HUES64 (cell line): Measurements from ENCODE around the gene MFSD2B.
A peak's percentile ranks its signal among the peaks of the same experiment; 100 is the strongest.

Experiments used
- H3K27ac ChIP-seq: 2 replicates; pipeline ENCODE4 v1.7.0; 2013; ENCODE audit warnings: low read depth, low read length, inconsistent platforms
- H3K27me3 ChIP-seq: 2 replicates; pipeline ENCODE4 v1.6.1; 2013; ENCODE audit warnings: mild to moderate bottlenecking, low read length; ENCODE audit not compliant: insufficient read depth
- H3K36me3 ChIP-seq: 2 replicates; pipeline ENCODE4 v1.6.1; 2013; ENCODE audit warnings: mild to moderate bottlenecking, low read length; ENCODE audit not compliant: insufficient read depth
- H3K4me1 ChIP-seq: 2 replicates; pipeline ENCODE4 v1.6.1; 2013; ENCODE audit warnings: mild to moderate bottlenecking, low read length, moderate library complexity; ENCODE audit not compliant: insufficient read depth
- H3K4me3 ChIP-seq: 2 replicates; pipeline ENCODE4 v1.5.1; 2013; ENCODE audit warnings: mild to moderate bottlenecking, low read length, moderate library complexity
- H3K9ac ChIP-seq: 2 replicates; pipeline ENCODE4 v1.6.1; 2013; ENCODE audit warnings: mild to moderate bottlenecking, low read depth, low read length
- H3K9me3 ChIP-seq: 2 replicates; pipeline ENCODE4 v1.6.1; 2013; ENCODE audit warnings: low read depth, low read length; ENCODE audit not compliant: insufficient read depth
- WGBS: fragments of 150-250, 120-280 bp; methylation state at CpG from one replicate; pipeline ENCODE4 v1.1.7; 2013; ENCODE audit warnings: missing lambda C conversion rate; 5-methylcytosine and 5-hydroxymethylcytosine counted together

Gene MFSD2B

GRCh38 chr2:24045511-24046508 lies 35.9 kb downstream of the MFSD2B start:
- Histone ChIP-seq H3K36me3 (peaks cover 7% of the 10 kb centered on the region), H3K4me1 (peaks cover 10% of the 10 kb centered on the region), H3K4me3 (peak overlapping the region; percentile 89), H3K27me3 (no peaks in the 10 kb centered on the region), H3K9me3 (no peaks in the 10 kb centered on the region), H3K27ac (no peak overlapping the region), H3K9ac (no peak overlapping the region)
- WGBS = 80% methylated on average over 9 of the region's 11 CpGs

- Histone ChIP-seq H3K36me3 (peaks cover 7% of the 10 kb centered on the region), H3K27me3 (no peaks in the 10 kb centered on the region), H3K9me3 (no peaks in the 10 kb centered on the region), H3K4me1 (peaks cover 10% of the 10 kb centered on the region), H3K9ac (peak overlapping the region; percentile 71; the same call in 1 of the 2 replicates), H3K27ac (no peak overlapping the region), H3K4me3 (peak overlapping the region; percentile 89)
- 0% methylated on average over 1 of the region's 2 CpGs for WGBS
Measured at GRCh38 chr2:24046599-24046929, 36.7 kb downstream of the MFSD2B start.

DNA sequence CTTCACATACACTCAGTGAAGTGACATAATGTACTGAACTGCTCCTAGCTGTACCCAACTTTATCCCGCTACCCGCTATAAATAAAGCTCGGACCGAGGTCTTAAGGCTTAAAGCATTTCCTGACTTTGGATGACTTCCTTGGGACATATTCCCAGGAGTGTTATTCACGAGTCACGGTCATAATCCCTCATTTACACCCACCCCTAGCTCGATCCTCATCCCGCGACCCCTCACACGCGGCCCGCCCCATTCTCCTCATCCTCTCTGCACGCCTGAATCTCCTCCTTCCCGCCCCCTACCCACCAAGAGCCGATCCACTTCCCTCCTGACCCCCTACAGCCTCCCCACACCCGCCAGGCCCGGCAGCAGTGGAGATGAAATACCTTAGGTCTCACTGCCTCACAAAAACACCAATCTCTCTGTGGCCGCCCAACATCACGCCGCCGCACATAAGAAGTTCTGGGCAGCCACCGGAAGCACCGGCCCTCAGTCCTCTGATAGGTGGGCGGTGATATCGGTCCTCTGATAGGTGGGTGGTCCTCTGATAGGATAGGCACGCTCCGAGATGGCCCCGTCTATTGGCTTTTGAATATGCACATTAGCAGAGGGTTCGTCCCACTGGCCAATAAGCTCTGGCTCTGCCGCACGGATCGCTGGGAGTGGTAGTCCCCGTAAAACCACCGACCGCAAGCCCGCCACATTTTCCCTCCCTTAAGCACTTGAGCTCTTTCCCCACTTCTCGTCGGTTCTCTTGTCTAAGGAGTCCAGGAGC lies 37.2 kb downstream of the MFSD2B start, which contains the start of gene WDCP:
WDCP (minus strand) TSS at position 462 of the 773 bp plus-strand sequence. CDS start 7,897 bp downstream, outside the sequence.
- peak within 1 kb of the TSS; percentile 89 for H3K4me3 ChIP-seq
- peak within 1 kb of the TSS; percentile 37; the same call in 1 of the 2 replicates for H3K27ac ChIP-seq
- peak within 1 kb of the TSS; percentile 71 for H3K9ac ChIP-seq
- H3K27me3 ChIP-seq = no peaks in the 10 kb centered on the region
- H3K9me3 ChIP-seq = no peaks in the 10 kb centered on the region
- peaks cover 10% of the 10 kb centered on the region for H3K4me1 ChIP-seq
- H3K36me3 ChIP-seq = peaks cover 7% of the 10 kb centered on the region
- under 1% methylated on average over 38 of the region's 38 CpGs for WGBS

GRCh38 chr2:24047703-24048033 lies 37.8 kb downstream of the MFSD2B start:
- Histone ChIP-seq H3K4me1 (peaks cover 10% of the 10 kb centered on the region), H3K4me3 (peak overlapping the region; percentile 89), H3K9ac (no peak overlapping the region), H3K27me3 (no peaks in the 10 kb centered on the region), H3K9me3 (no peaks in the 10 kb centered on the region), H3K36me3 (peaks cover 7% of the 10 kb centered on the region), H3K27ac (no peak overlapping the region; the same call in 1 of the 2 replicates)
- 51% methylated on average over 8 of the region's 8 CpGs for WGBS

DNA sequence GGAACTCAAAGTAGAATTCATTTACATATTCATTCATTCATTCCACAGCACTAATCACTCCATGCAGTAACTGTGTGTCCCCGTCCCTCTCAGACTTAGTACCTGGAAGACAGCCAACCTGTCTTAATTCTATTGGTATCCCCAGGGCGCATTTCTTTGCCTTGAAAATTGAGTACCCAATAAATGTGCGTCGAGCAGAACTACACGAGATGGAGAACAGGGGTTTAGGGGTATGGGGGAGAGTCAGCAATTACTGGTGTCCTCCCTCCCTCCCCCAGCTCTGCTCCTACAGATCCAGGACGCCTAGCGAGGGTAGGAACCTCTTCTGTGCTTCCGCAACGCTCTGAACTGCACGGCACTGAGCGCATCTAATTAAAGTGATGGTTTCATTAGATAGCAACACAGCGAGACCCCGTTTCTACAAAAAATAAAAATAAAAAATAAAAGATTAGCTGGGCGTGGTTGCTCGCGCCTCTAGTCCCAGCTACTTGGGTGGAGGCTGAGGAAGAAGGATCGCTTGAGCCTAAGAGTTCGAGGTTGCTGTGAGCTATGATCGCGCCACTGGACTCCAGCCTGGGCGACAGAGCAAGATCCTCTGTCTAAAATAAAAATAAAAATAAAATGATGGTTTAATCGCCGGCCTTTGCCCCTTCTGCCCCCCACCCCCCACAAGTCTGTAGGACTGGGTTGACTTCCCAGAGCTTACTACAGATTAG lies 39.0 kb downstream of the MFSD2B start:
- Histone ChIP-seq H3K27me3 (no peaks in the 10 kb centered on the region), H3K9me3 (no peaks in the 10 kb centered on the region), H3K9ac (no peak overlapping the region), H3K27ac (no peak overlapping the region), H3K36me3 (0 out of 2 replicates have a peak, but pooled peaks cover under 1% of the 10 kb centered on the region), H3K4me3 (peak overlapping the region; percentile 91), H3K4me1 (peaks cover 10% of the 10 kb centered on the region)
- WGBS = 73% methylated on average over 22 of the region's 23 CpGs

GRCh38 chr2:24049485-24050021 lies 39.7 kb downstream of the MFSD2B start, which contains the start of gene FKBP1B:
FKBP1B (plus strand) TSS chr2:24049741; CDS start chr2:24049850, 109 bp downstream.
- under 1% methylated on average over 52 of the region's 52 CpGs for WGBS
- Histone ChIP-seq H3K9me3 (no peaks in the 10 kb centered on the region), H3K4me1 (peaks cover 10% of the 10 kb centered on the region), H3K27me3 (no peaks in the 10 kb centered on the region), H3K27ac (peak within 1 kb of the TSS; percentile 18; the same call in 1 of the 2 replicates), H3K36me3 (peaks cover 6% of the 10 kb centered on the region; the same call in 1 of the 2 replicates), H3K4me3 (peak within 1 kb of the TSS; percentile 91), H3K9ac (peak within 1 kb of the TSS; percentile 71)

GRCh38 chr2:24050041-24050979 lies 40.4 kb downstream of the MFSD2B start:
- Histone ChIP-seq H3K27me3 (no peaks in the 10 kb centered on the region), H3K9me3 (no peaks in the 10 kb centered on the region), H3K4me3 (peak overlapping the region; percentile 91), H3K27ac (no peak overlapping the region; the same call in 1 of the 2 replicates), H3K9ac (peak overlapping the region; percentile 71), H3K36me3 (peaks cover 10% of the 10 kb centered on the region; the same call in 1 of the 2 replicates), H3K4me1 (peaks cover 10% of the 10 kb centered on the region)
- 2% methylated on average over 46 of the region's 47 CpGs for WGBS

- Histone ChIP-seq H3K27ac (no peak overlapping the region), H3K4me1 (peaks cover 5% of the 10 kb centered on the region), H3K9ac (no peak overlapping the region), H3K27me3 (no peaks in the 10 kb centered on the region), H3K4me3 (no peak overlapping the region), H3K9me3 (no peaks in the 10 kb centered on the region), H3K36me3 (peaks cover 15% of the 10 kb centered on the region)
- 92% methylated on average over 8 of the region's 8 CpGs for WGBS
Measured at GRCh38 chr2:24051833-24052232, 41.9 kb downstream of the MFSD2B start.

- WGBS = 80% methylated on average over 1 of the region's 1 CpG
Measured at GRCh38 chr2:24052951-24053350, 43.1 kb downstream of the MFSD2B start.

More at GRCh38 chr2:24052951-24053350, 43.1 kb downstream of the MFSD2B start:
- Histone ChIP-seq H3K27me3 (no peaks in the 10 kb centered on the region), H3K36me3 (peaks cover 15% of the 10 kb centered on the region), H3K9ac (no peak overlapping the region), H3K4me3 (no peak overlapping the region), H3K9me3 (no peaks in the 10 kb centered on the region), H3K4me1 (peaks cover 5% of the 10 kb centered on the region), H3K27ac (no peak overlapping the region)
